HG03575 (cell line): Measurements from ENCODE around the gene MARS2.
"Not testable (repeated sequence)": the region's sequence is repeated elsewhere in the genome, so short reads cannot be mapped to it uniquely, and the experiment has no call there.

Experiments
- ATAC-seq: cut with Tn5 transposase; IDR thresholded peaks from one replicate; pipeline ENCODE4 v1.9.1; 2021; ENCODE audit not compliant: unreplicated experiment, insufficient number of reproducible peaks, low FRiP score; ENCODE audit errors: extremely low read depth

Gene MARS2

DNA sequence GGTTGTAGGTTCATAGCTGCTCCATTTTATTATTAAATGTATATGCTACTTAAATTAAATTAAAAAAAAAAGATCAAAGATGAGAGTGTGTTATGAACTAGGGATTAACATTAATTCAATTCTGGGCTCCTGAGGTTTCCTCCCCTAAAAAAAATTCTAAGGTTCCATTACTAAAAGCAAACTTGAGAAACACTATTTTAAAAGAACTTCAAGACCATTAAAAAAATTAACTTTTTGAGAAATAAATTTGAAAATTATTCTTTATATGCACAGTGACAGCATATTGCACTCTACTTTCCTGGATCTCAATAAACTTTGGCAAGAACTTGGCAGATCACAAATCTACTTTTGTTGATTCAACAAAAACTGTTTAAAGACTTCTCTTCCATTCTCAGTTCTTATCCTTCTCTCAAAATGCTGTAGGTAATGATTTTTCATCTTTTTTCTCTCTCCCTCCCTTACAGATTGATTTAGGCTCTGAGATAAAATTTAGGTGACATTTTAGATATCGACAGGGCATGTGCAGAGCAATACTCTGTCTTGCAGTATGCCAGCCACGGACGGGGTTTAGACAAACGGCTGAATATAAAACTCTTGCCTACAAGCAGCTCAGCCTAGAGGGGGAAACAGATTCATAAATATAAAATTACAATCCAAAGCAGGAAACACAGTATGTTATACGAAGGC, 592 bp upstream of the MARS2 start:
- peak; percentile 24 for ATAC-seq

DNA sequence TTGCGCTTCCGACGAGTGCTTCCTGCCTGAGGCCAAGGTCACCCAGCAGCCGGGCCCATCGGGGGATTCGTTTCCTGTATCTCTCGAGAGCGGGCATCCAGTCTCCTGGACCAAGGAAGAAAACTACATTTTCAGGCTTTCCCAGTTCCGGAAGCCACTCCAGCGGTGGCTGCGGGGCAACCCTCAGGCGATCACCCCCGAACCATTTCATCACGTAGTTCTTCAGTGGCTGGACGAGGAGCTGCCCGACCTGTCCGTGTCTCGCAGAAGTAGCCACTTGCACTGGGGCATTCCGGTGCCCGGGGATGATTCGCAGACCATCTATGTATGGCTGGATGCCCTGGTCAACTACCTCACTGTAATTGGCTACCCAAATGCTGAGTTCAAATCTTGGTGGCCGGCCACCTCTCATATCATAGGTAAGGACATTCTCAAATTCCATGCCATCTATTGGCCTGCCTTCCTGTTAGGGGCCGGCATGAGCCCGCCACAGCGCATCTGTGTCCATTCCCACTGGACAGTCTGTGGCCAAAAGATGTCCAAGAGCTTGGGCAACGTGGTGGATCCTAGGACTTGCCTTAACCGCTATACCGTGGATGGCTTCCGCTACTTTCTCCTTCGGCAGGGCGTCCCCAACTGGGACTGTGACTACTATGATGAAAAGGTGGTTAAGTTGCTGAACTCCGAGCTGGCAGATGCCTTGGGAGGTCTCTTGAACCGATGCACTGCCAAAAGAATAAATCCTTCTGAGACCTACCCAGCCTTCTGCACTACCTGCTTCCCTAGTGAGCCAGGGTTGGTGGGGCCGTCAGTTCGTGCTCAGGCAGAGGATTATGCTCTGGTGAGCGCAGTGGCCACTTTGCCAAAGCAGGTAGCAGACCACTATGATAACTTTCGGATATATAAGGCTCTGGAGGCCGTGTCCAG, 1.0 kb downstream of the MARS2 start:
- no peak for ATAC-seq

DNA sequence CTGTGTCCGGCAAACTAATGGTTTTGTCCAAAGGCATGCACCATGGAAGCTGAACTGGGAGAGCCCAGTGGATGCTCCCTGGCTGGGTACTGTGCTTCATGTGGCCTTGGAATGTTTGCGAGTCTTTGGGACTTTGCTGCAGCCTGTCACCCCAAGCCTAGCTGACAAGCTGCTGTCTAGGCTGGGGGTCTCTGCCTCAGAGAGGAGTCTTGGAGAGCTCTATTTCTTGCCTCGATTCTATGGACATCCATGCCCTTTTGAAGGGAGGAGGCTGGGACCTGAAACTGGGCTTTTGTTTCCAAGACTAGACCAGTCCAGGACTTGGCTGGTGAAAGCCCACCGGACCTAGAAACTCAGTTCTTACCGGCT, 1.7 kb downstream of the MARS2 start:
- no peak for ATAC-seq

- ATAC-seq = no peak
These were observed 2.4 kb downstream of the MARS2 start for GRCh38 chr2:197707316-197708213.

GRCh38 chr2:197708331-197708730, 3.2 kb downstream of the MARS2 start:
- no peak for ATAC-seq

- not testable (repeated sequence) for ATAC-seq
These were observed 4.0 kb downstream of the MARS2 start for GRCh38 chr2:197709140-197709539.

GRCh38 chr2:197710424-197711042, 5.4 kb downstream of the MARS2 start:
- ATAC-seq = peak; percentile 60

DNA sequence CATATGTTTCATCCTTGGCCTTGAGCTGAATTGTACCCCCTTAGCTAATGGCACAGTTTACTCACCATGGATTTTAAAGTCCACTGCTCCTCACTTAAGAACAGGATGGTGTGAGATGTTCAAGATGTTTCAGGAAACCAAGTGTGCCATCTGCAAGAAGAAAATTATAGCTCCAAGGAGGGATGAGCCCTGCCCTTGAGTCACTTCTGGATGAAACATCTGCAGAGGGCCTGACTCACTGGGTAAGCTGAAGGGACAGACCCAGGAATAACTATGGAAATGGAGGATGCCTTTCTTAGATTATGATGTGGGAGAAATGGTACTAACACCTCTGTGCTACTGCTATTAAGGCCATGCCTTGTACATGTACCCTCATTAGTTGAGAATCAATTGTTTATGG, 6.4 kb downstream of the MARS2 start:
- no peak for ATAC-seq

- ATAC-seq = no peak
These were observed 8.1 kb downstream of the MARS2 start for GRCh38 chr2:197713271-197713670.

- no peak for ATAC-seq
These were observed 12.7 kb downstream of the MARS2 start for GRCh38 chr2:197717863-197718262.

DNA sequence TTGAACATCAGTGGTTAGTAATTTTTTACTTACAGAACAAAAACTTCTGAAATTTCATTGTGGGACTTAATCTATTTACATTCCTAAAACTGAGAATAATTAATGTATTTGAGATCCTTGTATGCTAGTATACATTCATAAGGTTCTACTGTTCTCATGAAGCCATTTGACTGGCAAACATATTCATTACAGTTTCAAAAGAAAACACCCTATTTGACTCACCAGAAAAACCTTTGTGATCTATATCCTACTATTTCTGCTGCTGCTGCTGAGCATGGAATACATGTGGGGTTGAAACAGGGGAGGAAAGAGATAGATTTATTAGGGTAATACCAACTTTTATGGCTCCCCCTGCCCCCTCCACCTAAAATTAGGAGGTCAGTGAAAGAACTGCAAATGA, 21.8 kb downstream of the MARS2 start:
- no peak for ATAC-seq

DNA sequence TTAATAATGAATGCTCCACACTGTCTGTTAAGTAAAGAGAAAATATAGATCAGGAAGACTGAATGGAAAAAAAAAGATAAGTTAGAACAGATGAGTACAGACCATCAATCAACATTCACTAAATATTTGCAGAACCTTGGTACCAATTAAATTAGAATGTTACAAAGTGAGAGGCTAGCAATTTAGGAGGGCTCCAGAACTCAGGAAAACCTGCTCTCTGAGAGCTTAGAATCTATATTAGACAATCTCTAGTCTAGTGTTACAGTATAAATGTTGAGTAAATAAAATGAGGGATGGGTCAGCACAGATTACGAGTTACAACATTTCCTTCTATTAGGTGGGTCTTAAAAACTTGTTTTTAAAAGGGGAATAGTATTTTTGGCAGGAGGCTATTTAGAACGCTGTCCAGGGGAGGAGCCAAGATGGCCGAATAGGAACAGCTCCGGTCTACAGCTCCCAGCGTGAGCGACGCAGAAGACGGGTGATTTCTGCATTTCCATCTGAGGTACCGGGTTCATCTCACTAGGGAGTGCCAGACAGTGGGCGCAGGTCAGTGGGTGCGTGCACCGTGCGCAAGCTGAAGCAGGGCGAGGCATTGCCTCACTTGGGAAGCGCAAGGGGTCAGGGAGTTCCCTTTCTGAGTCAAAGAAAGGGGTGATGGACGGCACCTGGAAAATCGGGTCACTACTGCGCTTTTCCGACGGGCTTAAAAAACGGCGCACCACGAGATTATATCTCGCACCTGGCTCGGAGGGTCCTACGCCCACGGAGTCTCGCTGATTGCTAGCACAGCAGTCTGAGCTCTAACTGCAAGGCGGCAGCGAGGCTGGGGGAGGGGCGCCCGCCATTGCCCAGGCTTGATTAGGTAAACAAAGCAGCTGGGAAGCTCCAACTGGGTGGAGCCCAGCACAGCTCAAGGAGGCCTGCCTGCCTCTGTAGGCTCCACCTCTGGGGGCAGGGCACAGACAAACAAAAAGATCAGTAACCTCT, 23.7 kb downstream of the MARS2 start:
- ATAC-seq = not testable (repeated sequence)

DNA sequence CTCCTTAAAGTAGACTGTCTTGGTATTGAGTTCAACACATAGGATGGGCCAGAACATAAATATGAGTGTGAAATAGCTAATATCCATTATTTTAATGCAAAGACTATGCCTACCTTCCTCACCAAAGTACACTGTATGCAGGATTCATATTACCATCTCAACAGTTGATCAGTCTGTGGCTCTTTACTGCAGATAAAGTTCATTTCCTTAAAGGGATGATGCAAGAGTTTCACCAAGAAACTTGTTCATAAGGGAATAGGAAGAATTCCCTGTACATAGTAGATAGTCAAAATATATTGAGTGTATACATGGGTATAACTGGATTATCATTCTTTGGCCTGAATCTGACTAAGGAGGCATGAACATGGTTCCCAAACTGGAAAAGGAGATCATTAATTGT, 35.0 kb downstream of the MARS2 start:
- ATAC-seq = no peak
